DND-41 (cell line): ENCODE data around the gene STON2.

Source experiments
- CTCF ChIP-seq: IDR thresholded peaks from 2 replicates; pipeline ENCODE4 v1.5.1; 2012; ENCODE audit warnings: borderline replicate concordance, low read length, moderate library complexity, mild to moderate bottlenecking; ENCODE audit not compliant: poor library complexity, severe bottlenecking; ENCODE audit errors: extremely low read depth
- EZH2 ChIP-seq: IDR thresholded peaks from 3 replicates; pipeline ENCODE4 v1.6.1; 2012; ENCODE audit warnings: borderline replicate concordance, low read depth, mild to moderate bottlenecking, moderate library complexity, low read length, inconsistent platforms; ENCODE audit not compliant: severe bottlenecking

- no peak for TF ChIP-seq EZH2
- no peak for TF ChIP-seq CTCF
Observed at GRCh38 chr14:81305743-81306142, 94.4 kb downstream of the STON2 start.
